Hepatocyte (in vitro differentiated cells): Measurements from ENCODE around the gene BOD1. TPM values are rescaled to one million over a fixed set of nuclear protein-coding genes. Genes with fewer than 3 reads are reported as not detected.

Experiments used
- DNase-seq: peaks from one replicate; pipeline ENCODE4 v3.0.0-alpha.2; 2016; ENCODE audit warnings: low spot score
- H2AFZ ChIP-seq: fragments of 200-600 bp; sonication (generic); 2 replicates; pipeline ENCODE4 v1.6.0; 2016; ENCODE audit warnings: antibody characterized with exemption, mild to moderate bottlenecking
- H3K27ac ChIP-seq: fragments of 200-600 bp; sonication (generic); 2 replicates; pipeline ENCODE4 v1.5.1; 2016; ENCODE audit warnings: mild to moderate bottlenecking
- H3K27me3 ChIP-seq: fragments of 200-600 bp; sonication (generic); 2 replicates; pipeline ENCODE4 v1.6.1; 2016
- H3K36me3 ChIP-seq: fragments of 200-600 bp; sonication (generic); replicated peaks from 2 replicates; pipeline ENCODE4 v1.5.1; 2016; ENCODE audit warnings: low read depth; ENCODE audit not compliant: insufficient read depth
- H3K4me1 ChIP-seq: fragments of 200-600 bp; sonication (generic); 2 replicates; pipeline ENCODE4 v1.5.1; 2016; ENCODE audit warnings: mild to moderate bottlenecking, moderate library complexity; ENCODE audit not compliant: insufficient read depth
- H3K4me2 ChIP-seq: fragments of 200-600 bp; sonication (generic); 2 replicates; pipeline ENCODE4 v1.6.0; 2016
- H3K4me3 ChIP-seq: fragments of 200-600 bp; sonication (generic); 2 replicates; pipeline ENCODE4 v1.5.1; 2016; ENCODE audit warnings: mild to moderate bottlenecking
- H3K79me2 ChIP-seq: fragments of 200-600 bp; sonication (generic); 2 replicates; pipeline ENCODE4 v1.6.0; 2017; ENCODE audit warnings: mild to moderate bottlenecking
- H3K9me2 ChIP-seq: fragments of 200-600 bp; sonication (generic); replicated peaks from 2 replicates; pipeline ENCODE4 v1.6.0; 2017; ENCODE audit warnings: mild to moderate bottlenecking; ENCODE audit not compliant: insufficient read depth
- H3K9me3 ChIP-seq: fragments of 200-600 bp; sonication (generic); 2 replicates; pipeline ENCODE4 v1.5.1; 2016; ENCODE audit warnings: low read depth, mild to moderate bottlenecking
- H4K20me1 ChIP-seq: fragments of 200-600 bp; sonication (generic); 2 replicates; pipeline ENCODE4 v1.6.0; 2016; ENCODE audit warnings: mild to moderate bottlenecking; ENCODE audit not compliant: insufficient read depth, poor library complexity, severe bottlenecking
- CTCF ChIP-seq: fragments of 200-600 bp; sonication (generic); IDR thresholded peaks from 2 replicates; pipeline ENCODE4 v1.5.1; 2016; ENCODE audit warnings: antibody characterized with exemption, mild to moderate bottlenecking; ENCODE audit not compliant: poor library complexity
- EZH2 ChIP-seq: fragments of 200-600 bp; sonication (generic); IDR thresholded peaks from 2 replicates; pipeline ENCODE4 v1.6.1; 2016; ENCODE audit warnings: antibody characterized with exemption, mild to moderate bottlenecking, borderline replicate concordance
- EZH2phosphoT487 ChIP-seq: fragments of 200-600 bp; sonication (generic); IDR thresholded peaks from one replicate; pipeline ENCODE4 v1.6.1; 2018; ENCODE audit warnings: antibody characterized with exemption, mild to moderate bottlenecking, low read depth, moderate library complexity; ENCODE audit not compliant: unreplicated experiment, severe bottlenecking
- WGBS: methylation state at CpG from one replicate; pipeline ENCODE4 v1.1.6; 2016; ENCODE audit warnings: low lambda C conversion rate; ENCODE audit errors: missing lambda C conversion rate; 5-methylcytosine and 5-hydroxymethylcytosine counted together
- polyA plus RNA-seq: library from polyadenylated mRNA; unstranded; fragments of >200 nt; fragmentation: Nextera tagmentation; extraction: Ambion mirVana; gene quantifications from 2 replicates; pipeline ENCODE4 v1.2.1, GENCODE V29; 2016
- total RNA-seq: library from RNA; depleted of rRNA; stranded (reverse); fragments of >200 nt; gene quantifications from 2 replicates; pipeline ENCODE4 v1.2.3, GENCODE V29; 2014

Gene BOD1
- total RNA-seq (76.3 and 89.5 TPM in 2 replicates), polyA plus RNA-seq (68.9 and 83.1 TPM in 2 replicates)

GRCh38 chr5:173616577-173617118, at the start of gene BOD1:
BOD1 (minus strand) TSS chr5:173616650; CDS start chr5:173616436, 214 bp downstream.
- peak within 1 kb of the TSS; percentile 93 for H3K4me2 ChIP-seq
- H3K9me2 ChIP-seq, result no peaks in the 10 kb centered on the region
- peaks cover 41% of the 10 kb centered on the region for H3K79me2 ChIP-seq
- peaks cover 41% of the 10 kb centered on the region for H4K20me1 ChIP-seq
- WGBS, result 8% methylated on average over 27 of the region's 37 CpGs
- H3K4me3 ChIP-seq, result peak within 1 kb of the TSS; percentile 69
- H3K27me3 ChIP-seq, result no peaks in the 10 kb centered on the region
- peaks cover 26% of the 10 kb centered on the region for H3K4me1 ChIP-seq
- peak within 1 kb of the TSS; percentile 50 for H2AFZ ChIP-seq
- TF ChIP-seq EZH2phosphoT487 (no peak), EZH2 (no peak)
- peak within 1 kb of the TSS; percentile 97 for H3K27ac ChIP-seq
- no peaks in the 10 kb centered on the region for H3K9me3 ChIP-seq
- no peaks in the 10 kb centered on the region for H3K36me3 ChIP-seq
- DNase-seq, result peak; percentile 98

- Histone ChIP-seq H3K4me1 (peaks cover 6% of the 10 kb centered on the region), H3K9me3 (no peaks in the 10 kb centered on the region), H3K27me3 (no peaks in the 10 kb centered on the region), H3K9me2 (no peaks in the 10 kb centered on the region), H4K20me1 (no peaks in the 10 kb centered on the region), H3K36me3 (no peaks in the 10 kb centered on the region), H3K4me3 (no peak overlapping the region), H3K27ac (no peak overlapping the region), H3K4me2 (no peak overlapping the region), H2AFZ (no peak overlapping the region), H3K79me2 (no peaks in the 10 kb centered on the region)
- TF ChIP-seq CTCF (no peak), EZH2 (no peak), EZH2phosphoT487 (no peak)
- 74% methylated on average over 4 of the region's 4 CpGs for WGBS
- no peak for DNase-seq
Measured at GRCh38 chr5:173665326-173665725, 48.9 kb upstream of the BOD1 start.

- H3K79me2 ChIP-seq, result no peaks in the 10 kb centered on the region
- no peak for DNase-seq
- no peak overlapping the region for H3K27ac ChIP-seq
- TF ChIP-seq EZH2, result no peak
- no peak for TF ChIP-seq EZH2phosphoT487
- TF ChIP-seq CTCF, result no peak
- no peak overlapping the region for H2AFZ ChIP-seq
- no peaks in the 10 kb centered on the region for H3K27me3 ChIP-seq
- H3K36me3 ChIP-seq, result no peaks in the 10 kb centered on the region
- WGBS, result 60% methylated on average over 6 of the region's 6 CpGs
- H4K20me1 ChIP-seq, result no peaks in the 10 kb centered on the region
- no peaks in the 10 kb centered on the region for H3K9me2 ChIP-seq
- no peaks in the 10 kb centered on the region for H3K9me3 ChIP-seq
- H3K4me2 ChIP-seq, result no peak overlapping the region
- H3K4me3 ChIP-seq, result no peak overlapping the region
- H3K4me1 ChIP-seq, result no peaks in the 10 kb centered on the region
Measured at GRCh38 chr5:173664154-173664526, 47.7 kb upstream of the BOD1 start.

- no peaks in the 10 kb centered on the region for H3K36me3 ChIP-seq
- H4K20me1 ChIP-seq, result no peaks in the 10 kb centered on the region
- no peaks in the 10 kb centered on the region for H3K9me2 ChIP-seq
- no peak for DNase-seq
- no peak overlapping the region for H3K4me3 ChIP-seq
- no peak overlapping the region for H3K4me2 ChIP-seq
- 93% methylated on average over 13 of the region's 13 CpGs for WGBS
- H3K27me3 ChIP-seq, result no peaks in the 10 kb centered on the region
- H3K9me3 ChIP-seq, result no peaks in the 10 kb centered on the region
- no peaks in the 10 kb centered on the region for H3K79me2 ChIP-seq
- TF ChIP-seq EZH2 (no peak), CTCF (no peak), EZH2phosphoT487 (no peak)
- no peak overlapping the region for H3K27ac ChIP-seq
- no peaks in the 10 kb centered on the region for H3K4me1 ChIP-seq
- no peak overlapping the region for H2AFZ ChIP-seq
Measured at GRCh38 chr5:173663352-173664153, 47.1 kb upstream of the BOD1 start.
